ENCODE results near the gene VGLL2.

VGLL2 gene

GRCh38 chr6:117268924-117269323 is 3.6 kb downstream of the VGLL2 start:
- no peak for DNase-seq (ENCODE audit: low spot score)
- no peak for FAIRE-seq

GRCh38 chr6:117269638-117270054 is 4.3 kb downstream of the VGLL2 start:
- no peak for DNase-seq (ENCODE audit: low spot score)
- no peak for FAIRE-seq

GRCh38 chr6:117270055-117270842 is 4.9 kb downstream of the VGLL2 start:
- DNase-seq (ENCODE audit: low spot score) = no peak
- no peak for FAIRE-seq

GRCh38 chr6:117270843-117271507 is 5.6 kb downstream of the VGLL2 start:
- DNase-seq (ENCODE audit: low spot score) (no peak), FAIRE-seq (no peak)

GRCh38 chr6:117272032-117272866 is 6.9 kb downstream of the VGLL2 start:
- DNase-seq (ENCODE audit: low spot score) (no peak), FAIRE-seq (no peak)

GRCh38 chr6:117272891-117273290 is 7.5 kb downstream of the VGLL2 start:
- DNase-seq (ENCODE audit: low spot score) = no peak
- FAIRE-seq = no peak

GRCh38 chr6:117275205-117275604 is 9.8 kb downstream of the VGLL2 start:
- DNase-seq (ENCODE audit: low spot score) = no peak
- FAIRE-seq = no peak

- FAIRE-seq = no peak
- DNase-seq (ENCODE audit: low spot score) = no peak
Observed at GRCh38 chr6:117275711-117276110, 10.4 kb downstream of the VGLL2 start.

GRCh38 chr6:117276778-117277316 is 11.5 kb downstream of the VGLL2 start:
- FAIRE-seq = no peak
- DNase-seq (ENCODE audit: low spot score) = no peak

- DNase-seq (ENCODE audit: low spot score) (no peak), FAIRE-seq (no peak)
Observed at GRCh38 chr6:117280922-117281321, 15.6 kb downstream of the VGLL2 start.

GRCh38 chr6:117288083-117288715 is 22.8 kb downstream of the VGLL2 start:
- no peak for DNase-seq (ENCODE audit: low spot score)
- no peak for FAIRE-seq

- FAIRE-seq (no peak), DNase-seq (ENCODE audit: low spot score) (no peak)
Observed at GRCh38 chr6:117290173-117290846, 25.0 kb downstream of the VGLL2 start.

- DNase-seq (ENCODE audit: low spot score) (no peak), FAIRE-seq (no peak)
Observed at GRCh38 chr6:117298941-117299340, 33.6 kb downstream of the VGLL2 start.

GRCh38 chr6:117303323-117303722 is 38.0 kb downstream of the VGLL2 start:
- DNase-seq (ENCODE audit: low spot score) (no peak), FAIRE-seq (no peak)

- FAIRE-seq (no peak), DNase-seq (ENCODE audit: low spot score) (no peak)
Observed at GRCh38 chr6:117304446-117304845, 39.1 kb downstream of the VGLL2 start.

GRCh38 chr6:117306227-117306790 is 41.0 kb downstream of the VGLL2 start:
- FAIRE-seq = no peak
- no peak for DNase-seq (ENCODE audit: low spot score)

- DNase-seq (ENCODE audit: low spot score) (no peak), FAIRE-seq (no peak)
Observed at GRCh38 chr6:117307655-117308054, 42.3 kb downstream of the VGLL2 start.

- no peak for DNase-seq (ENCODE audit: low spot score)
- no peak for FAIRE-seq
Observed at GRCh38 chr6:117309069-117309468, 43.7 kb downstream of the VGLL2 start.

GRCh38 chr6:117309611-117310010 is 44.3 kb downstream of the VGLL2 start:
- no peak for FAIRE-seq
- no peak for DNase-seq (ENCODE audit: low spot score)

- FAIRE-seq (no peak), DNase-seq (ENCODE audit: low spot score) (no peak)
Observed at GRCh38 chr6:117311310-117311709, 46.0 kb downstream of the VGLL2 start.
